Activated CD8-positive, alpha-beta memory T cell treated with anti-CD3 and anti-CD28 coated beads, Interleukin-2, amount 50 U/mL, for 1 hour (primary cell): ENCODE data around the gene NRP1.

ENCODE experiments used
- DNase-seq: peaks from one replicate; pipeline ENCODE4 v3.0.0-alpha.2; 2020; ENCODE audit errors: extremely low read depth

NRP1 gene

DNA sequence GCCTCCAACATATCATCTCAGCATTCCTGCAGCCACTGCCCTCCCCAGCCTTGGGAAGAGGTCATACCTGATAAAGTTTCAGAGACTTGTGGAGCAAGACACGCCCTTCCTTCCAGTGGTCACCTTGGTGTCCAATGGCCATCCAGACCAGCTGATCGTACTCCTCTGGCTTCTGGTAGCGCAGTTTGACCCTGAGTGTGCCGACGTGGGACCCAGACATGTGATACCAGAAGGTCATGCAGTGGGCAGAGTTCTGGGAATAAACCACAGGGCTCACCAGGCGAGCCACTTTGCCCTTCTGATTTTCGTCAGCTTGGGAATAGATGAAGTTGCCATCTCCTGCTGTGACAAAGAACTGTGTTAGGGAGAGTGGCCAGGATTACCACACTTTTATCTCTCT lies 148.3 kb downstream of the NRP1 start:
- DNase-seq: no peak

DNA sequence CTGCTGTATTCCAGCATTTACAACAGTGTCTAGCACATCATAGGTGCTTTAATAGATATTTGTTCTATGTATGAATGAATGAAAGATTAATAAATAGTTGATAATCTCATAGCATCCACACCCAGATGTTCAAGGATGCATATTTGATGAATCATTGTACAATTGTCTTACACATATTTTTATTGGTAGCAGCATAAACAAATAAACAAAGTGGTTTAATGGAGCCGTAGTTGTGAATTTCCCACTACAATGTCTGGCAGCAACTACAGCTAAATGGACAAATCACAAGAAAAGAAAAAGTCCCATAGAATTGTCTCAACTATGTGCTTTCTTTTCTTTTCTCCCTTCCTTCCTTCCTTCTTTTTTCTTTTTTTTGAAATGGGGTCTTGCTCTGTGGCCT lies 150.8 kb downstream of the NRP1 start:
- DNase-seq: no peak

DNA sequence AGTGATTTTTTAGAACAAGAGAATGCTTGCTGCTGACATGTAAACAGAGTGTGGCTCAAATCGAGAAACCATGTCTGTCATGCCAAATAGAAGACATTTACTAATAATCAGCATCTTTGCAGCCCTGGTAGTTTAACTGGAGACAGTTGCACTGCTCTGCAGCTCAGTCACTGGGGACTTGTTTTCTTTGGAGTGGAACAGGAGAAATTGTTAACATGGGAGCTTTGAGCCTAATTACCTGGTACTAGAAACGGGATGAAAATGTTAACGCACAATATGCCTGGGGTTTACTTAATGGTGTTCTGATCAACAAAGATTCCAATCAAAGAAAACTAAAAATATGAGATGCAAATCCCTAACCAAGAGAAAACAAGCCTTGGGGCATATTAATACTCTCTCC lies 153.5 kb downstream of the NRP1 start:
- DNase-seq: no peak

DNA sequence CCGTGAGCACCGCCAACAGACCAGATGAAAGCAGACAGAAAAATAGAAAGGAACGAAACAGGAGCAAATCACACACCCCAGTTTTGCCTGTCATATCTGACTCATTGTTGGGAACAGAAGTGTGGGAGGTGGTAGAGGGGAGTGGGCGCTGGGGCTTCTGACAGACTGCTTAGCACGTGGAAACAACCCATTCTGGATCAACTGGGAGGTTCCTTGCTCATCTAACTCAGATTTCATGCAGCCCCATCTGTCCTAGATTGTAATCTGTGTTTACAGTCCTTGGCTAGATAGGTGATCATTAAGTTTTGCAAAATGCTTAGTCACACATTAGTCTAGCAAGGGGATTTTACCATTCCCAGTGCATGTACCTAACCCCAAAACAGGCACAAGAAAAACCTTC lies 154.1 kb downstream of the NRP1 start:
- no peak for DNase-seq

DNA sequence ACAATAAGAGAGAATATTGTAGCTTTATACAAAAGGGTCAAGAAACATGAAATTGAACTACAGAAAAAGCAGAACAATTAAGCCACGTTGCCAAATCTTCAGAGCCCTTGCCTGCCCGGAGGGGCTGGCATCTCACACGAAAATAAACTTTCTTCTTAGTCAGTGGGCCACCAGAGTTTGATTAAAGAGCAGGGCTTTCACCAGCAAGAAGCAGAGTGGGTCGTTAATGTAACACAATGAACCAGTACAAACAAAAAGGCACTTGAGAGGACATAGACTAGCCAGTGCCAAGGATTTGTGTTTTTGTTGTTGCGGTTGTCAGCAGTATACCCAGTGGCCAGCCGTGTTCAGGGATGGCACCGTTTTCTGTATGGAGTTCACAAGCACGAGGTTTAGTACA lies 155.4 kb downstream of the NRP1 start:
- no peak for DNase-seq

DNA sequence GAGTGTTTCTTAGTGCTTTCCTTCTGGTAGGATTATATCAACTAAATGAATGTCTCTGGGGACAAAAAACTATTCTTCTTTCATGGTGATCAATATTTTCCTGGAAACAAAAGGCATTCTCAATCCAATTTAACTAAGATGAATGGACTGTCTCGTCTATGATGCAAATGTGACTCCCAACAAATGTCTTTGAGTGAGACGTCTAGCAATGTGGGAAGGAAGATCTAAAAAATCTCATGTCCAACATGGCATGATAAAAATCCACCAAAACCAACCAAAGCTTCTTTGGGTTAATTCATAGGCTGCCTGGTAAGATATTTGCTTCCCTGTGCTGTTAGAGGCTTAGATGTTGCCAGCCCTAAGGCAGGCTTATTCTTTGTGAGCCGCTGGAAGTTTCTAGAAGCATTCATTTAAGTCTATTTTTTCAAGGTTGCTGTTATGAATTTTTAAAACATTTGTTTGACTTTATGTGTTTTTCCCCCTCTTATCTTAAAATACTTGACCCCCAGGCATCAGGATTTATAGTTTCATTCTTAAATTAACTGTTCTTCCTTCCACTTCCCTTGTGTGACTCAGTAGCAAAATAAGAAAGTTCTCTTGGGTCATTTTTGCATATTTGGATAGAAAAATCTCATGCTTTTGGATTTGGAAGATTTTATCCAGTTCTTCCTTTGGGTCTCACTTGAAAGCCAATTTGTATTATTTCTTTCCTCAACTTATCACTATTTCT lies 156.3 kb downstream of the NRP1 start:
- no peak for DNase-seq

DNA sequence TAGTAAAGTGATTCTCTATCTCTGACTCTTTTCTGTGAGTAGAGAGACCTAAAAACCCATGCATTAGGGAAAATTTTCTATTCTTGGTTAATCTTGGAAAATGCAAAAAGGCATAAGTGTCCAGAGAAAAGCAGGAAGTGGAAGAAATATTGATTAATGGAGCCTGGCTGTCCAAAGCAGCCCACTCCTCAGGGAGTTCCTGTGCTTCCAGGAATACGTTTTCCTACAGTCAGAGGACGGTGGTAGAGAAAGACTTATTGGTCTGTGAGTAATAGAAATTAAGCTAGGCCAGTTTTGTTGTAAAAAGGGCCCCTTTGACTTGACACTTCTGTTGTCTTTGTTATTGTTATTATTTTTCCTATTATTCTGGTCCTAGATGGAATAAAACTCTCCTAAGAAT lies 157.8 kb downstream of the NRP1 start:
- DNase-seq: no peak

DNA sequence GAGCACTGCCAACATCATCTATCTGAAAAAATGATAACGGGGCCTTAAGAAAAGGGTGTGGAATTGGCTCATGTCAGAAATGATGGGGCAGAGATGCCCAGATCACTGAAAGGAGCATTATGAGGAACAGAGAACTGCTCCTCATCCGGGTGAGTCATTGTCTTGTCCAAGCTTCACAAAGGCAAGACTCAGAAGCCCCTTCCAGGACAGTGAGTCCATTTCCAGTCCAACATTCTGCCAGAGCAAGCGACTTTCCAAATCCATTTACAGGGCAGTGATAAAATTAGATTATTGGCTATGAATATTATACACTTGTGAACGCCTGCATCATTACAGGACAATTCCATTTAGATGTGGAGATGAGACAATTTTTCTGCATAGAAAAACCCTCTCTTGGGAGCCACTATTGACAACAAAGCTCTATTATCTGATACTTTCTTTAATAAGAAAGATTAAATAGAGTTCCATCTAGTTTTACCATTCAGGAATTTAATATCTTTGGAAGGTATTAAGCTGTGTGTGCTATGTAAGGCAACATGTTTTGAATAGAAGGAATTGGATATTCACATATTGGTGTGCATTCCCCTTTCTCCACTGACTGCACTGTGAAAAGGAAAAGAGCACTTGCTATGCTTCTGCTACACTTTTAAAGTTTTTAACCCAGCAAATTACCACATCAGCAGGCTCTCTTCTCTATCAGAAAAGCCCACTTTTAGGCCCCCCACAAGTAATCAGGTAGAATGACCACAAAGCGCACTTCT lies 159.6 kb downstream of the NRP1 start:
- DNase-seq: no peak

DNA sequence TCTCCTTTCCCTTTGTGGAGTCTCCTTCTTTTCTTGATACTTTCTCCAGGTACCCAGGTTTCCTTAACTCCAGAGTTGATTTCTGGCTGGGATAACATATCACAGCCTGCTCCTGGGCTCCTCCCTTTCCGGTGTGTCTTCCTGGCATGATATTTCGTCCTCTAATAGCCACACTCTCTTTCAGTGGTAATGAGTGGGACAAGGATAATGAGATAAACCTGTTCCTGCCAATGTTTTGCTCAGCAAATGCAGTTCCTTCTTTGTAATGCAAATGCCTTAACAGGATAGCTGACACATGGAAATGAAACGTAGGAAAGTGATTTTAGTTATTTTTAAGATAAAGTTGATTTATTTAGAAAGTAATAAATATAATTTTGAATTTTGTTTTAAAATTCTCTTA lies 168.6 kb downstream of the NRP1 start:
- DNase-seq: no peak

DNA sequence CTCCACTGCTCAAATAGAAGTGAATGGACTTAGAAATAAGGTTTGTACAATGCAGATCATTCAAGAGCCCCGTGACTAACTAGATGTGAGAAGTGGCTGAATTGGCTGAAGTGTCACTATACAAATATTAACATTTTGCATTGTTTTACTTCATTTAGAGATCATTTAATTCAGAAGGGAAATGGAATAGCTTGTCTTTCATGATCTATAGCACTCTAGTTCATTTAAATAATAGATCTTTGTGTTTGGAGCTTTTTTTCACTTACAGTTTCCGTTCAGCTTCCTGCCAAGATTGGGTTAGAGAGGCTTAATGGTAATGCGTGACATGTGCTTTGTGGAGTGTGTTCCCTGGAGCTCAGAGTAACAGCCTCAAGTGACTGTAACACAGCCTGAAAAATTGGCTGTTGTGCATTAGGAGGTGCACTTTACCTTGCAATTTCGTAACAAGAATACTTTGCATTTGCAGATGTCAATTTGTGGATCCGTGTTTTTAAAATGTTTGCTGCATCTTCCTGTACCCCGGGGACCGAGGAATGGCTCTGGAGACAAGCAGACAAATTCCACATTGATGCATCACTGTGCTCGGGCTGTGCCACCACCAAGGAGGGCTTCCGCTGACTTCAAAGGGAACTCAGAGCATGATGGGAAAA lies 170.3 kb downstream of the NRP1 start:
- no peak for DNase-seq

DNA sequence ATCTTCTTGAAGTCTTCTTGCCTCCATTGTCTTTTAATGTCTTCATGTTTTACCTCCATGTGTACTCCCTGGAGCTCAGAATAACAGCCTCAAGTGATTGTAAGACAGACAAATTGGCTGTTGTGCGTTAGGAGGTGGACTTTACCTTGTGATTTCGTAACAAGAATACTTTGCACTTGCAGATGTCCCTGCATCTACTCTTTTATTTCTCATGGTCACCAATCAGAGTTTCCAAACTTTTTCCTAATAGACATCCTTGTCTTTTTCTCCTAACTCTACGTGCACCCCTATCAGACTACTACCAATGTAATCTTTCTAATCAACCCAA lies 172.3 kb downstream of the NRP1 start:
- DNase-seq: no peak

DNA sequence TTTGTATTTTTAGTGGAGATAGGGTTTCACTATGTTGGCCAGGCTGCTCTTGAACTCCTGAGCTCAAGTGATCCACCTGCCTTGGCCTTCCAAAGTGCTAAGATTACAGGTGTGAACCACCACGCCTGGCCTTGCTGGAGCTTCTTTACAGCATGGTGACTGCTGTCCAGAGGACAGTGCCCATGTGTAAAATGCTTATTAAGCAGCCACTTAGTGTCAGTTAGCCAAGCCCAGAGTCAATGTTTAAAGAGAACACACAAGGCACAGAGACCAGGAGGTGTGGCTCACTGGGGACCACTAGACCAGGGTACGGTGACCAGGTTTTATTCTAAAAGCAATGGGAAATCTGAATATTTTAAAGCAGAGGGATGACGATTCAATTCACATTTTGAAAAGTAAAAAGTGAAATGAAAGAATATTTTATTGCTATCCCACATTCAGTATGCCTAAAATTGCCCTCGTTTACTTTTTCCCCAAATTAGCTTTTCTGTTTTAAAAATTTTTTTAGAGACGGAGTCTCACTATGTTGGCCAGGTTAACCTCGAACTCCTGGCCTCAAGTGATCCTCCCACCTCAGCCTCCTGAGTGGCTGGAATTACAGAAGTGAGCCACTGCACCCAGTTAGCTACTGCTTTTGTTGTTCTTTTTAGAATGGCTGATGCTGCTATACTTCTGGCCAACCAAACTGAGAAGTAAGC lies 172.8 kb downstream of the NRP1 start:
- DNase-seq: no peak

DNA sequence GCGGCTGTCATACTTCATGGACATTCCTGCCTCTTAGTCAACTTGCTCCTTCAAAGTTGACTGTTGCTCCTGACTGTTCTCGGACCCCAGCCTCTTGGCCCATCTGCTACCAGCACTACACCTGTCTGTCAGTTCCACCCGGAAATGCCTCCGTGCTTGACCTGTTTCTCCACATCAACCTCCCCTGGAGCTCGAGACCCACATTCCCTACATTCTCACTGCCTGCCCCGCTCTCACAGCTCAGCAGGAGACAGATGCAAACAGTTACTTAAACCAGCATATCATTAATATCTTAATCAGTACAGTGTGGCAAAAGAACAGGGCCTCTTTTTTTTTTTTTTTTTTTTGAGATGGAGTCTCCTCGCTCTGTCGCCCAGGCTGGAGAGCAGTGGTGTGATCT lies 174.3 kb downstream of the NRP1 start:
- no peak for DNase-seq

DNA sequence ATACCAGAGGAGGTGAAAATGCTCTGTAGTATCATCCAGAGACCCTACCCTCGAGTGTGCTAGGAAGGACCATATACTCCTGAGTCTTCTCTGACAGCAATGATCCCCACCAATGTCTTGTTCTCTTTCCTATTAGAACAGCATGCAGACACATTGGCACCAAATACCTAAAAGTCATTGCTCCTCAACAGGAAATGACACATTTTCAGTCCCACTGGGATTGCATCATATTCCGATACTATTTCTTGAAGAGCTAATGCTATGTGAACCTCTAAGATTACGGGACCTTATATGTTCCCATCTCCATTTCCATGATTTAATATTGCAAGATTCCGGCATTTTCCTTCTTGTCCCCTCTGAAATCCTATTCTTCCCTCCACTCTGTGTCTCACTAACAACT lies 177.4 kb downstream of the NRP1 start:
- DNase-seq: no peak

DNA sequence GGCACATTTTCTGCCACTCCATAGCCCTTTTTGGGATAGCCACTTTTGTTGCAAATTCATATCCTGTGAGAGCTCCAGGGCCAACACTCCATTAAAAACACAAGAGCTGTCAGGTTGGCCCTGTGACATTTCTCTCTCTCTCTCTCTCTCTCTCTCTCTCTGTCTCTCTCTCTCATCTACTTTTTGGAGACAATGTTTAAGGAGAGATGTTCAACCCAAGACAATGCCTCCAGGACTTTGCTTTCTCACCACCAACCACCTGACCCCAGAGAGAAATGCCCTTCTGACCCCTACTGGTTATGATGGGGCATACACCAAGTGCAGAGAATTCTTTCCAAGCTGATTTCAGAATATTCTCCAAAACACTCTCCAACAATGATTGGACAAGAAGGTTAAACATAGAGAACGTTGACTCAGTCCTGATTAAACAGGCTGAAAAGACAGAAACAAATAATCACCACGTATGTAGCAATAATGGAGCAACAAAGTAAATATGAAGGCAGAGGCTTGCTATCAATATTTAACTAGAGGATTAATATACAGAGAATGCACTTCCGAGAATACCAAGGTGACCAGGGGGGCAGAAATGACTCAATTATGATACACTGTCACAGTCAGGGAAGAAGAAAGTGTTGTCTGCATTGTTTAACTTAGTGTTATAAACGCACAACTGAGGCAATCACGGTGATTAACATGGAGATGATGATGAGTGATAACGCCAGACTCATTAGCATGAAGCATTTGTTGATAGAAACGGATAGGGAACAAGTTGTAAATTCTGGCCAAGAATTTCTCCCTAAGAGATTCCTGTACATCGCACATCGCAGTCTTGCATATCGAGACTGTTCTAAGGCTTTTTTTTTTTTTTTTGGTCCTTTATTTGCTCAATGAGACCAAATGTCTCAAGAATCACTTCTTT lies 178.5 kb downstream of the NRP1 start:
- no peak for DNase-seq

DNA sequence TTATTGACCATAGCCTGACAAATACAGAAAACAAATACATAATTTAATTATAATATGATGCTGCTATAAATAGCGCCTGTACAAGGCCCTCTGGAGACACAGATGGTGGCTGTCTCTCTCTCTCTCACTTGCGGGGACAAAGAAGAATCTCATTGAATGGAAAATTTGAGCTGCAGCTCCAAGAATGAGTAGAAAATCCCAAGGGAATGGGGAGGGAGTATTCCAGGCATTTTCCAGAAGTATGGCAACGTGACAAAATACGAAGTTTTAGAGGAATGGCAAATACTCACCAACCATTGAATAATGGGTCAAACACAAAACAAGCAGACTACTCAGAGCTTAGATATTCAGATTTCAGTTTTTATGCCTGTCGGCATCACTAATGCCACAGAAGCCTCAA lies 179.9 kb downstream of the NRP1 start:
- DNase-seq: no peak

DNA sequence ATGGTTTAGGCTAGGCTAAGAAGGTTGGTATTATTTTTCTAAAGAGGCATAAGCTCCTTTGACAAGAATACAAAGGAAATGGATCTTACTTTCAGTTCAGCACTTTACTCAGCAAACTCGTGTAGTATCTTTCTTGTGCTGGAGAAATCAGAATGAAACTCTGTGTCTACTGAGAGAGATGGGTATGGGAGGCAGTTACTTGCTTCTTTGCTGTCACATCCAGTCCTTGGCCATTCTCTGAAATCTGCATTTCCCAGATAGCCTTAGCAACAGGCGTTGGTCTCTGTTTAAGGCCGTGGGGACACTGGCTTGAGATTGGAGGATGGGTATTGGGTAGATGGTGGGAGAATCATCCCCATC lies 180.5 kb downstream of the NRP1 start:
- DNase-seq: no peak

DNA sequence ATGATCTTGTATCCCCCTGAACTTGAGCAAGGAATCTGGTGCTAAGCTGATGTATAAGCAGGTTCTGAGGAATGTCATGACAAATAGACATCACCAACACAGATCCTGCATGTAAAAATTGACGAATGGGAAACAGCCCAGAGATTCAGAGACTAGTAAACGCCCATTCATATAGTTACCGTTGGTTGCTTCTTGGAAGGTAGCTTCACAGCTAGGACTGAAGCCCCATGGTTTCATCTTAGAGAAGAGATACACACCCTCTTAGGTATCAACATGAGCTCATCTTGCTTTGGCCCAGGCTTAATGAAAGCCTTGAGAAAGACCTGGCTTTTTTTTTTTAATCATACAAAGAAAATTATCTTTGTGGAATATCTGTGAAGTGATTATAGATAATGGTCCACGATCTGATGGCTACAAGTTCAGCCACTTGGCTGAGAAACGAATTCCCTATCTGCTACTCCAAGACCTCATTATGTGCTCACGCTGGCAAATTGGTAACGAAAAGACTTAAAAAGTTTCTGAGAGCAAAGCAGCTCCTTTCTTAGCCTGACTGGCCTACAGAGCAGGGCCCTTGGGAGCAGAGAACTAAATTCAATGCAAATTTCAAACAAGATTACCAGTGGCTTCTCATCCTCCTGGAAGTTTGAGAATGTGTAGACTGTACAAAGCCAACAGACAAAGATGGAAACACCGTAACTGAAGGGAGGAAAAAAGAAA lies 181.1 kb downstream of the NRP1 start:
- DNase-seq: no peak

DNA sequence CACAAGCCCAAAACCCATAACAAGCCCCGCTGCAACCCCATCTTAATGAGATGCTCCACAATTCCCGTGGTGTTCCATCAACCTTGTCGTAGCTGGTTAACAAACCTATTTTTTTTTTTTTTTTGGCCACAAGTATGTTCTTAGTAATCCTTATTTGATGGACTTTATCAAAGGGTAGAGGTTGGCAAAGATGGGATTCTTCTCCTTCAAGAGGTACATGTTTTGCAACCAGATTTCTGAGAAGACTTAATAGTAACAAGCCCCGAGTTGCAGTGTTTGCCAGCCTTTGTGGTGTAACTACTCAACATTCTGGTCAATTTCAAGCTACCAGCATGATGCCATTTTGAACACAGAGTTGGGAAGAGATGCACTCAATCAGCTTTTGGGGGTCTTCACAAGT lies 181.7 kb downstream of the NRP1 start:
- DNase-seq: no peak

DNA sequence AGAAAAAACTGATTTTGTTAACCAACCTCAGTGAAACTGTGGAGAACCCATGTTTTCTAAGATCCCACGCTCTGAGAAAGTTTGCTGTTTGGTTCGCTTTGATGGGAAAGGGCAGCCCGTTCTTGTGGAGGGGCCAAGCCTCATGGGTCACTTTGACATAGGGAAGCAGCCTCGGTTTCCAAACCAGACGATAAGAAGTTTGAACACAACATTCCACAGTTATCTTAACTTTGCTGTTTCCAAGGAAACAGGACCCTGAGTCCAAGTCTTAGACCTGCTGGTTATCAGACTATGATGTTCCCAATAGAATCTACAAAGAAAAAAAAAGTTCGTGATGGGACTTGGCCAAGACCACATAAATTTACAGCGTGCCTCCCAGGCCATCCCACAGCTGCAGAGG lies 182.3 kb downstream of the NRP1 start:
- no peak for DNase-seq

DNA sequence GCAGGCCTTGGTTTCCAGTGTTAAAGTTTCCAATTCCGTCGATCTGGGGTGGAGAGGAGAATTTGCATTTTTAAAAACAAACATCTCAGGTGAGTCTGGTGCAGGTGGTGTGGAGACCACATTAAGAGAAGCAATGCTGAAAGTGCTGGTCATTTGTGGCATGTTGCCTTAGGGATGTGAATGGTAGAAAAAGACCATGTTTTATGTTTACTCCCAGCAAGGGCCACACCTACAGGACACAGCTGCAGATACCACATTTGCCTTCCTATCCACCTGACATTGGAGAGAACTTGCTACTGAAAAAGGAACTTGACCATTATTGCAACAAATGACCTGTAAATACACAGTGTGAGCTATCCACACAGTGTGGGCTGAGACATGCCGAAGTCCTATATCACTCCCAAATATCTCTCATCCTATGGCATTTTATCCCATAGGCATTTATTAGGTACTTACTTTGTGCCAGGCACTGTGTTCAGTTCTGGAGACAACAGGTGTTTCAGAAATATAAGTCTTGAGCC lies 183.1 kb downstream of the NRP1 start:
- no peak for DNase-seq
